HG02870 (cell line): ENCODE measurements around the gene CLMN.
"Not testable (repeated sequence)": the region's sequence is repeated elsewhere in the genome, so short reads cannot be mapped to it uniquely, and the experiment has no call there.

Experiments used
- ATAC-seq: cut with Tn5 transposase; IDR thresholded peaks from one replicate; pipeline ENCODE4 v1.9.1; 2021; ENCODE audit warnings: mild to moderate bottlenecking, moderate library complexity; ENCODE audit not compliant: unreplicated experiment

Gene CLMN

DNA sequence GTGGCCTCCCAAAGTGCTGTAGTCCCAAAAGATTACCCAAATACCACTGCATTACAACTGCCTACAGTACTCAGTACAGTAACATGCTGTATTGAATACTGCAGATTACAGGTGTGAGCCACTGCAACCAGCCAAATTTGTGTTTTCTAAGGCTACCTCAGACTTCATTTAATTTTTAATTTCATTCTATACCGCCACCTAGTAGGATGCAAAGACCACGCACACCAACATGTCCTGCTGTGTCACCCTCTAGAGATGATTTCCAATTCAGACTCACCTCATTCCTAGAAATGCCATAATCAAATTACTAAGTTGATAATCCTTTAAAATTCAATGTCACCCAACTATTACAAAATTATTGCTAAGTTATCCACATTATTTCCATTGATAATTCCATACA is 177.5 kb downstream of the CLMN start:
- no peak for ATAC-seq

DNA sequence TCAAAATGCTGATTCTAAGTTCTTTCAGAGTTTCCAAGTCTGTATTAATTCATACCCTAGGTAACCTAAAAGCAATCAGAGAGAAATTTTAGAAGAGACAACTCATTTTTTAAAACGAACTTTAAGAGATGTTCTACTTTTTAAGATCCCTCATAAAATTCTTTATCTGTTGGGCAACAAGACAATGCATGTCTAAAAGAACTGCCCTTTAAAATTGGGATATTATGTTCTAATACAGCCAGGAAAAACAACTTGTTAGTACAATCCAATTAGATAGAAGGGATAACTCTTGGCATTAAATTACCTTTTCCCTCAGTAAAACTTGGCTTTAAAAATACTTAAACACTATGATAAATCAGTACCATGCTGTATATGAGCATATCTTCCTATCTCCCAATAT is 178.0 kb downstream of the CLMN start:
- ATAC-seq: no peak

DNA sequence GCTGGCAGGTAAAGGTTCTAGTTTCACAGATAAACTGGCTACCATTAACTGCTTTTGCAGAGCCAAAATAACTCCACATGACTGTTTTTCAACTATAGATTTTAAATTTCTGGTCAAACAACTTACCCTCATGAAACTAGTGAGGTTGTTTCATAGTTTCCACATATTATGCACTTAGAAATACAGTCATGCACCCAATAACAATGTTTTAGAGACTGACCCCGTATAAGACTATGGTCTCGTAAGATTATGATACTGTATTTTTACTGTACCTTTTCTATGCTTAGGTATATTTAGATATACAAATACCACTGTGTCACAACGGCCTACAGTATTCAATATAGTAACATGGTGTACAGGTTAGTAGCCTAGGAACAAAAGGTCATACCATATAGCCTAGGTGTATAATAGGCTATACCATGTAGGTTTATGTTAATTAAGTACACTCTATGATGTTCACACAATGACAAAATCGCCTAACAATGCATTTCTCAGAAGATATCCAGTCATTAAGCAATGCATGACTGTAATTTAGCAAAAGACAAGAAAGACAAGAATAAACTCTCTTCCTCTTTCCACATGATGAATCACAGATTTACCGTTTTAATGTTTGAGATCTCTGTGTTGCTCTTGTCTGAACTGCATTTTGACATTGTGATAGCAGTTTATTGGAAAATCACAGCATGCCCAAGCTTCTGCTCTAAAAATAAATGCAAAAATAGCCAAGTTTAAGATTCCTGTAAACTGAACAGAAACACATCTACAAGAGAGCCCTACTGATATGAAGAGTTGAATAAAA is 179.4 kb downstream of the CLMN start:
- ATAC-seq: no peak

DNA sequence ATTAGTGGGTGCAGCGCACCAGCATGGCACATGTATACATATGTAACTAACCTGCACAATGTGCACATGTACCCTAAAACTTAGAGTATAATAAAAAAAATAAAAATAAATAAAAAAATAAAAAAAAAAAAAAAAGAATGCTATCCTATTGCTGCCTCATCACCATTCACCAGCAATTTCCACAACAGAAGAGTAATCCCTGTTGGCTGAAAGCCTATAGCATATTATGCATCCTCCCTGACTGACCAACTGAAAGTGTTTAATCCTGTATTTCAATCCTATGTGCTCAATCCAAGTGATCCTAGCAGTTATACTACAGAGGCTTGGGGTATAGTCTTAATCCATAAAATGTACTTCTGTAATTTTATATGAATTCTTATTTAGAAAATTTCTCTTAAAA is 180.8 kb downstream of the CLMN start:
- ATAC-seq: no peak

DNA sequence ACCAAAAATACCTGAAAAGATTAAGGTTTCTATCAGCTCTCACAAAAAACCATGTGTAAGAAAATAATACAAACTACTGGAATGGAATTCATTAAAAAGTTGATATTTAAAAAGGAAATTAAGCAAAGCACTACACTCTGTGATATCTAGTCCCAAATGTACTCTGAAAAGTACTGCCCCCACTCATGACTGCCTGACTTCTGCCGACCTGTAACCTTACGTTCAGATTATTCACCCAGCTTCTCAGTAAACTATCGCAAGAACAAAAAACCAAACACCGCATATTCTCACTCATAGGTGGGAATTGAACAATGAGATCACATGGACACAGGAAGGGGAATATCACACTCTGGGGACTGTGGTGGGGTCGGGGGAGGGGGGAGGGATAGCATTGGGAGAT is 181.3 kb downstream of the CLMN start:
- not testable (repeated sequence) for ATAC-seq

DNA sequence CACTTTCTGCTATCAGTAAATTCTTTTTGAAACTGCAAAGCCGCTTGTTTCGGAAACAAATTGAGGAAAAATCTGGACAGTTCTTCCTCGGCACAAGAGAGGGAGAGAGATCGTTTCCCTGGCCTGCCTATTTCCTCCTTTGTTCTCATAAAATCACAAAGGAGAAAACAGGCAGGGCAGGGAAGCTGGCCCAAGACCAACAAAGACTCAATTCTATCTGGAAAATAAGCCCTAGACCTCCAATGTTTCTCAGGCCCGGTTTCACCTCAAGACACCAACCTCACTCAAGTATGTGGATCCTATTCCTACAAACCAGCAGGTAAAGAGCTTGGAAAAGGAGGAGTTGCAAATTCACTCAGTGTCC is 181.9 kb downstream of the CLMN start:
- no peak for ATAC-seq

DNA sequence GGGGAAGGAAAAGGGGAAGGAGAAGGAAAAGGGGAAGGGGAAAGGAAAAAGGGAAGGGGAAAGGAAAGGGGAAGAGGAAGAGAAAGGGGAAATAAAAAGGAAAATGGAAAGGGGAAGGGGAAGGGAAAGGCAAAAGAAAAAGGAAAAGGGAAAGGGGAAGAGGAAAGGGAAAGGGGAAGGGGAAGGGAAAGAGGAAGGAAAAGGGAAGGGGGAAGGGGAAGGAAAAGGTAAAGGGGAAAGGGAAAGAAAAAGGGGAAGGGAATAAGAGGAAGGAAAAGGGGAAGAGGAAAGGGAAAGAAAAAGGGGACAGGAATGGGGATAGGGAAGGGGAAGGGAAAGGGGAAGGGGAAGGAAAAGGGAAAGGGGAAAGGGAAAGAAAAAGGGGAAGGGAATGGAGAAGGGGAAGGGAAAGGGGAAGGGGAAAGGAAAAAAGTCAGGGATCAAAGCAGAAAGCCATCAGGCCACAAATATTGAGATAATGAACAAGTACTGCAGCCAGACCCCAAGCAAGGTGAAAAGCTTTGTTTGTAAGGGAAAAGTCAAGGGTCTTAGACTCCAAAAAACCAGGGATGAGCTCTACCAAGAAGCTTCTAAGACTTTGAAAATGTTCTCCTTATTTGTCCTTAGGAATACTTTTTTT is 182.4 kb downstream of the CLMN start:
- ATAC-seq: no peak

DNA sequence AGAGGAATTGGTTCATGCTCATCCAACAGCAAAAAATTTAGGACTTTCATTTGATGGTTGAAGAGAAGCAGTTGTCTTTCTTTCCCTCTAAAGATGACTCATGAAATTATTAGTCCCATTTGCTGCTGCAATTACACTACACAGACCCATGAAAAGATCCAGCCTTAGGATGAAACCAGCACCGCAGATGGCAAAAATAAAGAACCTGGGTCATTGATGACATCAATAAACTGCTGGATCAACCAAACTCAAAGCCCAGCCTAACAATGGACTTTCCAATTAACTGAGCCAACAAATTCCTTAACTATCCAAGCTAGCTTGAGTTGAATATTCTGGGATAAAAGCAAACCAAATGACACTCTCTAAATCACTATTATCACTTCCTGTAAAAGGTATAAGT is 183.1 kb downstream of the CLMN start:
- ATAC-seq: no peak

DNA sequence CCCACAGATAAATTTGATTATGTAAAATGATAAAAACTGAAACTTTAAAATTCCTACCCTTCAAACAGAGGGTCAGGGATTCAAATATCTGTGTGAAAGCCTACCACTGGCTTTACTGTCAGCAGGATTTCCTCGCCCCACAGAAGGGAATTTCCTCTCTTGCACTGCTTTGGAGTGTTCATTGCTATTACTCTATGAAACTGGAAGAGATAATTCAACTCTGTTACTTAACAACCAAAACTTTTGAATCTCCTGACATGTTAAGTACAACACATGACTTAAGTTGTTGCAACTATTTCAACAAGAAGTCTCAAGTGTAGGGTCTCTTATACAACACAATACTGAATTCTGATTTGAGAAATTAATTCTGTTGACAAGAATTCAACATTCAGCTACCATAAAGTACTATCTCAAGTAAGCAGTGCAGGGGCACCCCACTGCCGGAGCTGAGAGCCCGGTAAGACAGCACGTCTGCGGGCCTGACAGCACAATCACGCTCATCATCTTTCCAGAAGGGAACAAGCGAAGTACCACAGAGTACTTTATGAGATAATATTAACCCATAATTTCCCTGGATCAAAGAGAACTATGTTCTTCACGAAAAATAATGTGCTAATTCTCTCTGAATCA is 185.3 kb downstream of the CLMN start:
- no peak for ATAC-seq

DNA sequence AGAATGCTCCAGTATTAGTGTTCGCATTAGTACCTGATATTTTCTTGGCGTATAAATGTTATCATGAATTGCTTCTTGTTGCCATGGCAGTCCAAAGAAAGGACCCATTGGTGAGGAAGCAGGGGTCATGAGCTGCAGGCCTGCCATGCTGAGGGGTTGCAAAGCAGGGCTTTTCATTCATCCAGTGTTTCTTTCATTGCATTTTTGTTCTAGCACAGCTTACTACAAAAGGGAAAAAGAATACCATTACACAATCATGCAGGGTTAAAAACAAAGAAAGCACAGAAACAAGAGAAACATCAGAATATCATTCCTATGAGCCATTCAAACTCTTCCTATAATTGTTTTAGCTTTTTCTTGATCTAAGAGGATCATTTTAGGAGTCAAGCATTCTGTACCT is 186.4 kb downstream of the CLMN start:
- no peak for ATAC-seq

DNA sequence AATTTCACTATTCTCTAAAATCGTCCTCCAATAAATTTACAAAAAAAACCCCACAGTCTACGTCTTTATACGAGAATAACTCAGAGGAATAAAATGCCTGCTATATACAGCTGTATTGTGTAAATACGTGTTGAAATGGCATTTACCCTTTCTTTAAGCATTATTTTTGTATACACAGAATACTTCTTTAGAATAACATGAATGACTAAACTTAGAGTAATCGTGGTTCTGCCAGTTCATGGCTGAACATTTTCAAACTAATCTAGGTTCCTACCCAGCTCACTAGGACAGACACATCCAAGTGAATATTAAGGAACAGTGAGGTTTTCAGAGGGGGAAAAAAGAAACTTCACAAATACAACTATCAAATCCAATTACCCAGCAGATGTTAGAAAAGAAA is 186.9 kb downstream of the CLMN start:
- ATAC-seq: no peak
